Neural cell (in vitro differentiated cells): Measurements from ENCODE around the gene LRP8. TPM values are rescaled to one million over a fixed set of nuclear protein-coding genes. Genes with fewer than 3 reads are reported as not detected.

Experiments used
- H2AFZ ChIP-seq: fragments of 200-600, 300-800 bp; sonication (generic), shearing (Covaris generic); 2 replicates; pipeline ENCODE4 v1.6.0; 2014; ENCODE audit warnings: low read depth, mild to moderate bottlenecking, antibody characterized with exemption, low read length, moderate library complexity
- H3F3A ChIP-seq: fragments of 200-600 bp; shearing (Covaris generic); 2 replicates; pipeline ENCODE4 v1.6.1; 2016; ENCODE audit warnings: mild to moderate bottlenecking, moderate library complexity, mixed read lengths, antibody characterized with exemption, low read length; ENCODE audit not compliant: insufficient read depth, poor library complexity, severe bottlenecking
- H3K27ac ChIP-seq: fragments of 200-600, 300-800 bp; sonication (generic), shearing (Covaris generic); 2 replicates; pipeline ENCODE4 v1.5.1; 2014; ENCODE audit warnings: mild to moderate bottlenecking, low read length, moderate library complexity
- H3K27me3 ChIP-seq: fragments of 300-800, 200-600 bp; sonication (generic), shearing (Covaris generic); 2 replicates; pipeline ENCODE4 v1.6.0; 2014; ENCODE audit warnings: mild to moderate bottlenecking, low read depth, low read length, moderate library complexity; ENCODE audit not compliant: insufficient read depth
- H3K36me3 ChIP-seq: fragments of 300-800, 200-600 bp; sonication (generic), shearing (Covaris generic); 2 replicates; pipeline ENCODE4 v1.5.1; 2014; ENCODE audit warnings: mild to moderate bottlenecking, antibody characterized with exemption, low read length, moderate library complexity; ENCODE audit not compliant: insufficient read depth
- H3K4me2 ChIP-seq: fragments of 300-800, 200-600 bp; sonication (generic), shearing (Covaris generic); 2 replicates; pipeline ENCODE4 v1.6.0; 2014; ENCODE audit warnings: mild to moderate bottlenecking, low read length
- H3K4me3 ChIP-seq: fragments of 300-800, 200-600 bp; sonication (generic), shearing (Covaris generic); 2 replicates; pipeline ENCODE4 v1.5.1; 2014; ENCODE audit warnings: mild to moderate bottlenecking, low read length, moderate library complexity
- H3K79me2 ChIP-seq: fragments of 200-600 bp; shearing (Covaris generic); replicated peaks from 2 replicates; pipeline ENCODE4 v1.6.0; 2014; ENCODE audit warnings: mild to moderate bottlenecking, low read length, moderate library complexity; ENCODE audit not compliant: insufficient read depth
- H3K9ac ChIP-seq: fragments of 300-800, 200-600 bp; sonication (generic), shearing (Covaris generic); 2 replicates; pipeline ENCODE4 v1.6.1; 2016; ENCODE audit warnings: mild to moderate bottlenecking, low read length, mixed read lengths
- H3K9me2 ChIP-seq: fragments of 200-600 bp; shearing (Covaris generic); 2 replicates; pipeline ENCODE4 v1.6.1; 2016; ENCODE audit warnings: mild to moderate bottlenecking, low read length, mixed read lengths; ENCODE audit not compliant: insufficient read depth
- H3K9me3 ChIP-seq: fragments of 200-600, 300-800 bp; sonication (generic), shearing (Covaris generic); 2 replicates; pipeline ENCODE4 v1.6.1; 2016; ENCODE audit warnings: mild to moderate bottlenecking, mixed run types, low read length, moderate library complexity, mixed read lengths
- H4K20me1 ChIP-seq: fragments of 200-600 bp; shearing (Covaris generic); 2 replicates; pipeline ENCODE4 v1.6.1; 2016; ENCODE audit warnings: mild to moderate bottlenecking, mixed run types; ENCODE audit not compliant: insufficient read depth
- EP300 ChIP-seq: fragments of 450-650 bp; conservative IDR thresholded peaks from 2 replicates; pipeline ENCODE4 v1.6.1; 2014; ENCODE audit warnings: antibody characterized with exemption, mild to moderate bottlenecking, moderate library complexity; ENCODE audit not compliant: poor library complexity, severe bottlenecking
- EZH2 ChIP-seq: fragments of 200-600, 300-800 bp; shearing (Covaris generic), sonication (generic); IDR thresholded peaks from 2 replicates; pipeline ENCODE4 v1.6.1; 2014; ENCODE audit warnings: antibody characterized with exemption, low read length, borderline replicate concordance, mild to moderate bottlenecking; ENCODE audit not compliant: insufficient read depth, poor library complexity, severe bottlenecking
- MXI1 ChIP-seq: fragments of 450-650 bp; conservative IDR thresholded peaks from 2 replicates; pipeline ENCODE4 v1.6.1; 2014; ENCODE audit warnings: antibody characterized with exemption, mild to moderate bottlenecking; ENCODE audit not compliant: poor library complexity, severe bottlenecking
- POLR2AphosphoS5 ChIP-seq: IDR thresholded peaks from 2 replicates; pipeline ENCODE4 v1.6.1; 2012
- RAD21 ChIP-seq: fragments of 450-650 bp; conservative IDR thresholded peaks from 2 replicates; pipeline ENCODE4 v1.6.1; 2014; ENCODE audit warnings: antibody characterized with exemption, mild to moderate bottlenecking, moderate library complexity
- SMC3 ChIP-seq: fragments of 450-650 bp; conservative IDR thresholded peaks from 2 replicates; pipeline ENCODE4 v1.6.1; 2014; ENCODE audit warnings: antibody characterized with exemption, mild to moderate bottlenecking, moderate library complexity; ENCODE audit not compliant: poor library complexity
- TAF1 ChIP-seq: IDR thresholded peaks from 2 replicates; pipeline ENCODE4 v1.6.1; 2012; ENCODE audit warnings: low read depth
- polyA plus RNA-seq: library from polyadenylated mRNA; depleted of rRNA; stranded (reverse); fragments of >200 nt; gene quantifications from 2 replicates; pipeline ENCODE4 v1.2.3, GENCODE V29; 2014
- TF ChIP-seq, protein P1 (sequence below): fragments of 450-650 bp; IDR thresholded peaks from 2 replicates; pipeline ENCODE4 v1.5.1; 2014; ENCODE audit warnings: antibody characterized with exemption, mild to moderate bottlenecking, moderate library complexity; ENCODE audit not compliant: poor library complexity, severe bottlenecking
- TF ChIP-seq, protein P2 (sequence below): IDR thresholded peaks from 2 replicates; pipeline ENCODE4 v1.6.1; 2012; ENCODE audit warnings: borderline replicate concordance

LRP8 gene
- polyA plus RNA-seq, 1 donor from 2014 or later: 65.8 TPM

DNA sequence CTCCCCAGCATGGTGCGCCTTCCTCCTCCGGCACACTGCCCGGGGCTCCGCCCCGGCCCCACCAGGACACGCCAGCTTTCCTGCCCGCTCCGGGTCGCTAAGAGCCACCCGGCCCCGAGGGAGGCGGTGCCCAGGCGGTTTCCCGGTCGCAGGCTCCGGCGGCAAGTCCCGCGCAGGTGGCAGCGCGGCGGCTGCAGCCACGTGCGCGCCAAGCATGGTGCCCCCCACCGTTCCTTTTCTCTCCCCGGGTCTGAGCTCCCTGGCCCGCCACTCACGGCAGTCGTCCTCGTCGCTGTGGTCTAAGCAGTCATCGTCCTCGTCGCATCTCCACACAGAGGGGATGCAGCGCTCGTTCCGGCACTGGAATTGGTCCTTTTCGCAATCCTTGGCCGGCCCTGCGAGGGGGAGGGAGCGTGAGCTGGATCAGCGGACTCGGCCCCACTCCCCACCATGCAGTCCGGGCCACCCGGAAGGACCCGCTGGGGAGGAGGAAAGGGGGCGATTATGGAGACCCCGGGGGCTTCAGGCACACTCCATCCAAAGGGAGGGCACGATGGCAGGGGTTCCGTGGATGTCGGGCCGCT is 1.2 kb downstream of the LRP8 start:
- peak overlapping the region; percentile 99 for H3K9ac ChIP-seq
- H2AFZ ChIP-seq: no peak overlapping the region
- peak overlapping the region; percentile 89 for H3K27ac ChIP-seq
- no peaks in the 10 kb centered on the region for H3K27me3 ChIP-seq
- H3K36me3 ChIP-seq: peaks cover 15% of the 10 kb centered on the region
- H3K4me2 ChIP-seq: peak overlapping the region; percentile 87
- no peaks in the 10 kb centered on the region for H3K9me3 ChIP-seq
- TF ChIP-seq EP300 (peak; percentile 6), MXI1 (peak; percentile 98), EZH2 (no peak)
- no peaks in the 10 kb centered on the region for H3K9me2 ChIP-seq
- H3K79me2 ChIP-seq: peaks cover 43% of the 10 kb centered on the region
- peak overlapping the region; percentile 89 for H3K4me3 ChIP-seq
- H4K20me1 ChIP-seq: peaks cover 23% of the 10 kb centered on the region
- H3F3A ChIP-seq: no peaks in the 10 kb centered on the region

DNA sequence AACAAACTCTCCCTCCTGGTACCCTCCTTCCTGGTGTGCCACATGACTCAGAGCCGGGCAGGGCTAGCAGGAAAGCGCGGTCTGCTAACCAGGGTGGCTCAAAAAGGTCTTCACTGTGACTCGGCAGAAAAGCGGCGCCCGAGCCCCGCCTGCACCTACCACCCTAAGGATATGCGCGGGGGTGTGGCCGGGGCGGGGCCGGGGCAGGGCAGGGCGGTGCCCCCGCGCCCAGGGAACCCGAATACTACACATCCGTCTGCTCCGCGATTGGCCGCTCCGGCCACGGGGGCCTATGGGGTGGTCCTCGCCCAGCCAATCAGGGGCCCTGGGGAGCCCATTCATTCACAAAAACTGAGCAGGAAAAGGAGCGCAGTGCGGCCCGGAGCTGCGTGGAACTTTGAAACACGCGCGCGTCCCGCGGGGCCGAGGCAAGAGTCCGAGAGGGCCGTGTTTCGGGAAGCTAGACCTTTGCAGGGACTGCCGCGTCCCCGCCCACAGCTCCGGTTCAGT is 1.7 kb downstream of the LRP8 start:
- peaks cover 43% of the 10 kb centered on the region for H3K79me2 ChIP-seq
- no peaks in the 10 kb centered on the region for H3K9me2 ChIP-seq
- no peaks in the 10 kb centered on the region for H3K9me3 ChIP-seq
- peaks cover 15% of the 10 kb centered on the region for H3K36me3 ChIP-seq
- TF ChIP-seq RAD21 (no peak), EP300 (no peak), POLR2AphosphoS5 (no peak), MXI1 (no peak), EZH2 (no peak), SMC3 (no peak), TAF1 (no peak)
- TF ChIP-seq, protein P1, sequence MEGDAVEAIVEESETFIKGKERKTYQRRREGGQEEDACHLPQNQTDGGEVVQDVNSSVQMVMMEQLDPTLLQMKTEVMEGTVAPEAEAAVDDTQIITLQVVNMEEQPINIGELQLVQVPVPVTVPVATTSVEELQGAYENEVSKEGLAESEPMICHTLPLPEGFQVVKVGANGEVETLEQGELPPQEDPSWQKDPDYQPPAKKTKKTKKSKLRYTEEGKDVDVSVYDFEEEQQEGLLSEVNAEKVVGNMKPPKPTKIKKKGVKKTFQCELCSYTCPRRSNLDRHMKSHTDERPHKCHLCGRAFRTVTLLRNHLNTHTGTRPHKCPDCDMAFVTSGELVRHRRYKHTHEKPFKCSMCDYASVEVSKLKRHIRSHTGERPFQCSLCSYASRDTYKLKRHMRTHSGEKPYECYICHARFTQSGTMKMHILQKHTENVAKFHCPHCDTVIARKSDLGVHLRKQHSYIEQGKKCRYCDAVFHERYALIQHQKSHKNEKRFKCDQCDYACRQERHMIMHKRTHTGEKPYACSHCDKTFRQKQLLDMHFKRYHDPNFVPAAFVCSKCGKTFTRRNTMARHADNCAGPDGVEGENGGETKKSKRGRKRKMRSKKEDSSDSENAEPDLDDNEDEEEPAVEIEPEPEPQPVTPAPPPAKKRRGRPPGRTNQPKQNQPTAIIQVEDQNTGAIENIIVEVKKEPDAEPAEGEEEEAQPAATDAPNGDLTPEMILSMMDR: no peak
- TF ChIP-seq, protein P2, sequence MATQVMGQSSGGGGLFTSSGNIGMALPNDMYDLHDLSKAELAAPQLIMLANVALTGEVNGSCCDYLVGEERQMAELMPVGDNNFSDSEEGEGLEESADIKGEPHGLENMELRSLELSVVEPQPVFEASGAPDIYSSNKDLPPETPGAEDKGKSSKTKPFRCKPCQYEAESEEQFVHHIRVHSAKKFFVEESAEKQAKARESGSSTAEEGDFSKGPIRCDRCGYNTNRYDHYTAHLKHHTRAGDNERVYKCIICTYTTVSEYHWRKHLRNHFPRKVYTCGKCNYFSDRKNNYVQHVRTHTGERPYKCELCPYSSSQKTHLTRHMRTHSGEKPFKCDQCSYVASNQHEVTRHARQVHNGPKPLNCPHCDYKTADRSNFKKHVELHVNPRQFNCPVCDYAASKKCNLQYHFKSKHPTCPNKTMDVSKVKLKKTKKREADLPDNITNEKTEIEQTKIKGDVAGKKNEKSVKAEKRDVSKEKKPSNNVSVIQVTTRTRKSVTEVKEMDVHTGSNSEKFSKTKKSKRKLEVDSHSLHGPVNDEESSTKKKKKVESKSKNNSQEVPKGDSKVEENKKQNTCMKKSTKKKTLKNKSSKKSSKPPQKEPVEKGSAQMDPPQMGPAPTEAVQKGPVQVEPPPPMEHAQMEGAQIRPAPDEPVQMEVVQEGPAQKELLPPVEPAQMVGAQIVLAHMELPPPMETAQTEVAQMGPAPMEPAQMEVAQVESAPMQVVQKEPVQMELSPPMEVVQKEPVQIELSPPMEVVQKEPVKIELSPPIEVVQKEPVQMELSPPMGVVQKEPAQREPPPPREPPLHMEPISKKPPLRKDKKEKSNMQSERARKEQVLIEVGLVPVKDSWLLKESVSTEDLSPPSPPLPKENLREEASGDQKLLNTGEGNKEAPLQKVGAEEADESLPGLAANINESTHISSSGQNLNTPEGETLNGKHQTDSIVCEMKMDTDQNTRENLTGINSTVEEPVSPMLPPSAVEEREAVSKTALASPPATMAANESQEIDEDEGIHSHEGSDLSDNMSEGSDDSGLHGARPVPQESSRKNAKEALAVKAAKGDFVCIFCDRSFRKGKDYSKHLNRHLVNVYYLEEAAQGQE: no peak
- H3K9ac ChIP-seq: peak overlapping the region; percentile 99
- no peaks in the 10 kb centered on the region for H3F3A ChIP-seq
- H3K27ac ChIP-seq: no peak overlapping the region
- H3K4me3 ChIP-seq: peak overlapping the region; percentile 89
- peak overlapping the region; percentile 87 for H3K4me2 ChIP-seq
- no peak overlapping the region for H2AFZ ChIP-seq
- peaks cover 23% of the 10 kb centered on the region for H4K20me1 ChIP-seq
- no peaks in the 10 kb centered on the region for H3K27me3 ChIP-seq
